ENCODE results near the gene WWC2. TPM values are rescaled to one million over a fixed set of nuclear protein-coding genes. Genes with fewer than 3 reads are reported as not detected.

Gene WWC2
- total and polyA plus RNA-seq, 10 donors = 1.4 to 32.0 (median 19.3) TPM

- Histone ChIP-seq H3K9me3 (peaks cover 0 to 12% (median 0%) of the 10 kb centered on the region in 8 donors), H3K27me3 (replicated peaks in 1 of 7) (peaks cover 0 to 7% (median 0%) of the 10 kb centered on the region in 7 donors), H3K36me3 (no peaks in the 10 kb centered on the region), H3K4me1 (no peaks in the 10 kb centered on the region), H3K27ac (no peak overlapping the region), H3K4me3 (no peak overlapping the region)
- intact Hi-C loops (cut with DNase I; ENCODE audit: low total_unique reads) = no loop called here
- DNase-seq = peak; percentile 37
- TF ChIP-seq POLR2A (IDR thresholded peaks at IDR 0.05) (no peak), CTCF (IDR thresholded peaks at IDR 0.05 in 8 of 11, conservative IDR thresholded peaks at IDR 0.05 in 3 of 11) (no peak), POLR2AphosphoS5 (IDR thresholded peaks at IDR 0.05) (no peak)
- 72 to 87% (median 83%) methylated on average over 10 of the region's 10 CpGs for WGBS, 5 donors
Observed at GRCh38 chr4:183329954-183330742, 231.1 kb downstream of the WWC2 start.

- 71 to 100% (median 90%) methylated on average over 2 of the region's 2 CpGs for WGBS, 5 donors
- Histone ChIP-seq H3K9me3 (peaks cover 0 to 12% (median 0%) of the 10 kb centered on the region in 8 donors), H3K4me1 (peaks cover 0 to 3% (median 0%) of the 10 kb centered on the region in 6 donors), H3K27ac (no peak overlapping the region), H3K27me3 (replicated peaks in 1 of 7) (peaks cover 0 to 7% (median 0%) of the 10 kb centered on the region in 7 donors), H3K36me3 (no peaks in the 10 kb centered on the region), H3K4me3 (no peak overlapping the region)
- intact Hi-C loops (cut with DNase I; ENCODE audit: low total_unique reads) = no loop called here
- no peak for DNase-seq
- TF ChIP-seq POLR2A (IDR thresholded peaks at IDR 0.05) = no peak
- TF ChIP-seq CTCF (IDR thresholded peaks at IDR 0.05 in 8 of 11, conservative IDR thresholded peaks at IDR 0.05 in 3 of 11) = no peak
- no peak for TF ChIP-seq POLR2AphosphoS5 (IDR thresholded peaks at IDR 0.05)
Observed at GRCh38 chr4:183330841-183331240, 231.8 kb downstream of the WWC2 start.

GRCh38 chr4:183332447-183332846, 233.4 kb downstream of the WWC2 start:
- Histone ChIP-seq H3K36me3 (no peaks in the 10 kb centered on the region), H3K9me3 (peaks cover 0 to 4% (median 0%) of the 10 kb centered on the region in 8 donors), H3K27ac (no peak overlapping the region), H3K4me3 (no peak overlapping the region), H3K27me3 (replicated peaks in 1 of 7) (peaks cover 0 to 7% (median 0%) of the 10 kb centered on the region in 7 donors), H3K4me1 (peaks cover 0 to 3% (median 0%) of the 10 kb centered on the region in 6 donors)
- DNase-seq = peak; percentile 32
- intact Hi-C loops (cut with DNase I; ENCODE audit: low total_unique reads) = no loop called here
- no peak for TF ChIP-seq CTCF (IDR thresholded peaks at IDR 0.05 in 8 of 11, conservative IDR thresholded peaks at IDR 0.05 in 3 of 11)
- TF ChIP-seq POLR2AphosphoS5 (IDR thresholded peaks at IDR 0.05) = no peak
- TF ChIP-seq POLR2A (IDR thresholded peaks at IDR 0.05) = no peak
- 79 to 88% (median 82%) methylated on average over 11 of the region's 11 CpGs for WGBS, 5 donors

- Histone ChIP-seq H3K9me3 (peaks cover 0 to 4% (median 0%) of the 10 kb centered on the region in 8 donors), H3K27me3 (replicated peaks in 1 of 7) (peaks cover 0 to 7% (median 0%) of the 10 kb centered on the region in 7 donors), H3K4me1 (peaks cover 0 to 3% (median 0%) of the 10 kb centered on the region in 6 donors), H3K27ac (no peak overlapping the region), H3K4me3 (no peak overlapping the region), H3K36me3 (no peaks in the 10 kb centered on the region)
- DNase-seq = peak; percentile 40
- intact Hi-C loops (cut with DNase I; ENCODE audit: low total_unique reads) = no loop called here
- 89 to 96% (median 91%) methylated on average over 9 of the region's 9 CpGs for WGBS, 5 donors
- no peak for TF ChIP-seq CTCF (IDR thresholded peaks at IDR 0.05 in 8 of 11, conservative IDR thresholded peaks at IDR 0.05 in 3 of 11)
- TF ChIP-seq POLR2AphosphoS5 (IDR thresholded peaks at IDR 0.05) = no peak
- no peak for TF ChIP-seq POLR2A (IDR thresholded peaks at IDR 0.05)
Observed at GRCh38 chr4:183333202-183333601, 234.1 kb downstream of the WWC2 start.
